GM18508 (cell line): ENCODE data around the gene PNPLA5.
"Not testable (repeated sequence)": the region's sequence is repeated elsewhere in the genome, so short reads cannot be mapped to it uniquely, and the experiment has no call there.

ENCODE experiments used
- ATAC-seq: cut with Tn5 transposase; IDR thresholded peaks from one replicate; pipeline ENCODE4 v1.9.1; 2021; ENCODE audit warnings: moderate number of reproducible peaks; ENCODE audit not compliant: insufficient read depth, unreplicated experiment

PNPLA5 gene

GRCh38 chr22:43891360-43892182, at the start of gene PNPLA5:
TSS of gene PNPLA5 (minus strand) at chr22:43892013. CDS start at chr22:43891880, 133 bp downstream.
- ATAC-seq = no peak

- ATAC-seq = no peak
Observed at GRCh38 chr22:43941449-43941848, 49.6 kb upstream of the PNPLA5 start.

- no peak for ATAC-seq
Observed at GRCh38 chr22:43931771-43932170, 40.0 kb upstream of the PNPLA5 start.

GRCh38 chr22:43928908-43929307, 37.1 kb upstream of the PNPLA5 start:
- ATAC-seq = no peak

- no peak for ATAC-seq
Observed at GRCh38 chr22:43928468-43928867, 36.7 kb upstream of the PNPLA5 start.

- no peak for ATAC-seq
Observed at GRCh38 chr22:43926349-43926710, 34.5 kb upstream of the PNPLA5 start.

GRCh38 chr22:43925433-43926348, 33.9 kb upstream of the PNPLA5 start:
- ATAC-seq = no peak

GRCh38 chr22:43924877-43925276, 33.1 kb upstream of the PNPLA5 start:
- ATAC-seq = no peak

- no peak for ATAC-seq
Observed at GRCh38 chr22:43923631-43924464, 32.0 kb upstream of the PNPLA5 start, which contains the start of gene PNPLA3. TSS of gene PNPLA3 (plus strand) at chr22:43923805. CDS start at chr22:43923912, 107 bp downstream.

GRCh38 chr22:43923191-43923590, 31.4 kb upstream of the PNPLA5 start:
- ATAC-seq = no peak

- ATAC-seq = no peak
Observed at GRCh38 chr22:43922123-43922522, 30.3 kb upstream of the PNPLA5 start.

- ATAC-seq = no peak
Observed at GRCh38 chr22:43921370-43921769, 29.6 kb upstream of the PNPLA5 start.

GRCh38 chr22:43919106-43919973, 27.5 kb upstream of the PNPLA5 start:
- no peak for ATAC-seq

- ATAC-seq = no peak
Observed at GRCh38 chr22:43917521-43917920, 25.7 kb upstream of the PNPLA5 start.

- ATAC-seq = no peak
Observed at GRCh38 chr22:43911351-43911750, 19.5 kb upstream of the PNPLA5 start.

- ATAC-seq = no peak
Observed at GRCh38 chr22:43910178-43910695, 18.4 kb upstream of the PNPLA5 start.

GRCh38 chr22:43909708-43910107, 17.9 kb upstream of the PNPLA5 start:
- no peak for ATAC-seq

GRCh38 chr22:43905681-43906080, 13.9 kb upstream of the PNPLA5 start:
- ATAC-seq = no peak

GRCh38 chr22:43904412-43904811, 12.6 kb upstream of the PNPLA5 start:
- ATAC-seq = not testable (repeated sequence)
